Endothelial cell of umbilical vein (primary cell): ENCODE results near the gene AKAIN1. TPM values are rescaled to one million over a fixed set of nuclear protein-coding genes. Genes with fewer than 3 reads are reported as not detected.

Source experiments
- BruUV-seq: library from RNA; stranded (reverse); fragments of 400-500 nt; replicated peaks from 2 replicates; lab custom pipeline; 2021; lab: Mats Ljungman, UMichigan
- CTCF ChIA-PET: fragments of 300-600, 350-600 bp; sonication (Branson Sonifier 250); formaldehyde crosslinking; loops from one replicate; lab custom pipeline; 2021; ENCODE audit warnings: antibody characterized with exemption, inconsistent platforms; lab: Charles Lee
- POLR2A ChIA-PET: fragments of 300-600, 350-600 bp; sonication (Branson Sonifier 250); formaldehyde crosslinking; loops from one replicate; lab custom pipeline; 2021; ENCODE audit warnings: antibody characterized with exemption, inconsistent platforms; lab: Charles Lee
- DNase-seq: peaks from one replicate; pipeline ENCODE4 v3.0.0-alpha.2; 2011; ENCODE audit warnings: low read depth, low spot score
- FAIRE-seq: peaks from 2 replicates; lab custom pipeline; 2011; peaks lifted over from hg19 to GRCh38; lab: Jason Lieb, UNC
- H2AFZ ChIP-seq: 2 replicates; pipeline ENCODE4 v1.6.0; 2012; ENCODE audit warnings: low read depth, low read length, control low read depth, inconsistent platforms
- H3K27ac ChIP-seq: 2 replicates; pipeline ENCODE4 v1.5.1; 2011; ENCODE audit warnings: low read depth, mild to moderate bottlenecking, control low read depth, low read length, moderate library complexity; ENCODE audit not compliant: insufficient read depth
- H3K27me3 ChIP-seq, 2 experiments: 2 replicates each; pipeline versions ENCODE4 v1.6.0 to v1.6.1; 2011; ENCODE audit warnings: low read length in 2 of 2, mixed read lengths in 1 of 2; ENCODE audit not compliant: control insufficient read depth in 2 of 2, insufficient read depth in 2 of 2
- H3K36me3 ChIP-seq, 2 experiments: 2 replicates in 1 of 2; 3 replicates in 1 of 2; pipeline ENCODE4 v1.5.1; 2011; ENCODE audit warnings: low read length in 2 of 2, mild to moderate bottlenecking in 1 of 2, moderate library complexity in 1 of 2; ENCODE audit not compliant: control insufficient read depth in 2 of 2, insufficient read depth in 2 of 2; ENCODE audit errors: extremely low read depth in 1 of 2
- H3K4me1 ChIP-seq: 3 replicates; pipeline ENCODE4 v1.5.1; 2011; ENCODE audit warnings: mild to moderate bottlenecking, low read length; ENCODE audit not compliant: control insufficient read depth, insufficient read depth; ENCODE audit errors: extremely low read depth
- H3K4me2 ChIP-seq: 2 replicates; pipeline ENCODE4 v1.6.1; 2011; ENCODE audit warnings: low read length, control low read depth, mixed read lengths; ENCODE audit not compliant: insufficient read depth
- H3K4me3 ChIP-seq, 3 experiments: fragments of 200-600 bp in 1 of 3; sonication (generic), shearing (Covaris generic) in 1 of 3; replicated peaks in 1 of 3; 2 replicates each; pipeline ENCODE4 v1.5.1; 2011 to 2016; ENCODE audit warnings: control low read depth in 3 of 3, low read length in 3 of 3, mild to moderate bottlenecking in 2 of 3, inconsistent platforms in 1 of 3, low read depth in 1 of 3, moderate library complexity in 1 of 3; ENCODE audit not compliant: insufficient read depth in 1 of 3
- H3K79me2 ChIP-seq: 2 replicates; pipeline ENCODE4 v1.6.0; 2012; ENCODE audit warnings: low read length, inconsistent platforms; ENCODE audit not compliant: control insufficient read depth, insufficient read depth
- H3K9ac ChIP-seq: replicated peaks from 2 replicates; pipeline ENCODE3; 2011; ENCODE audit warnings: low read length, control low read depth; ENCODE audit not compliant: insufficient read depth; ENCODE audit errors: extremely low read depth
- H3K9me1 ChIP-seq: replicated peaks from 3 replicates; pipeline ENCODE4 v1.6.0; 2011; ENCODE audit warnings: mild to moderate bottlenecking, low read length; ENCODE audit not compliant: control insufficient read depth, insufficient read depth; ENCODE audit errors: extremely low read depth
- H3K9me3 ChIP-seq: replicated peaks from 2 replicates; pipeline ENCODE4 v1.5.1; 2012; ENCODE audit warnings: low read length, inconsistent platforms; ENCODE audit not compliant: control insufficient read depth, insufficient read depth
- H4K20me1 ChIP-seq: replicated peaks from 2 replicates; pipeline ENCODE3; 2011; ENCODE audit warnings: mild to moderate bottlenecking, low read length; ENCODE audit not compliant: control insufficient read depth, insufficient read depth; ENCODE audit errors: extremely low read depth
- CTCF ChIP-seq, 2 donors: IDR thresholded peaks; 1 replicate in 1 of 2; 2 replicates in 1 of 2; pipeline ENCODE4 v1.5.1; 2011; ENCODE audit warnings: low read length in 2 of 2, mild to moderate bottlenecking in 2 of 2, moderate library complexity in 2 of 2, control low read depth in 1 of 2, inconsistent platforms in 1 of 2, low read depth in 1 of 2; ENCODE audit not compliant: insufficient read depth in 1 of 2; ENCODE audit errors: extremely low read depth in 1 of 2
- EZH2 ChIP-seq: IDR thresholded peaks from 2 replicates; pipeline ENCODE4 v1.6.1; 2012; ENCODE audit warnings: borderline replicate concordance, low read depth, mild to moderate bottlenecking, moderate library complexity, low read length, inconsistent platforms; ENCODE audit not compliant: severe bottlenecking
- FOS ChIP-seq: IDR thresholded peaks from 2 replicates; pipeline ENCODE4 v1.6.1; 2011; ENCODE audit warnings: mild to moderate bottlenecking, low read length, moderate library complexity, borderline replicate concordance; ENCODE audit not compliant: insufficient read depth
- GATA2 ChIP-seq: IDR thresholded peaks from 2 replicates; pipeline ENCODE4 v1.7.0; 2011; ENCODE audit warnings: low read depth, mild to moderate bottlenecking, moderate library complexity, mixed read lengths, low read length; ENCODE audit not compliant: insufficient read length, insufficient read depth
- JUN ChIP-seq: IDR thresholded peaks from 2 replicates; pipeline ENCODE4 v1.6.1; 2011; ENCODE audit warnings: borderline replicate concordance, low read depth; ENCODE audit not compliant: insufficient read length, insufficient read depth
- MAX ChIP-seq: IDR thresholded peaks from 2 replicates; pipeline ENCODE4 v1.6.1; 2011; ENCODE audit not compliant: insufficient read depth, insufficient read length
- MYC ChIP-seq: IDR thresholded peaks from one replicate; pipeline ENCODE4 v1.6.1; 2011; ENCODE audit warnings: mild to moderate bottlenecking, low read depth, low read length
- POLR2A ChIP-seq: IDR thresholded peaks from 2 replicates; pipeline ENCODE4 v1.6.1; 2012; ENCODE audit warnings: low read depth, mild to moderate bottlenecking, control low read depth, low read length
- POLR2AphosphoS5 ChIP-seq: IDR thresholded peaks from 2 replicates; pipeline ENCODE4 v1.6.1; 2012; ENCODE audit warnings: low read depth, mild to moderate bottlenecking, control low read depth, low read length, moderate library complexity; ENCODE audit not compliant: insufficient read depth
- dilution Hi-C: fragments of 300-500 bp; cut with MboI; formaldehyde crosslinking; loops from one replicate; pipeline ENCODE4 v1.15.0; 2019; ENCODE audit warnings: low sequenced_read_pairs; ENCODE audit not compliant: extremely low pct_ligation_motif_present
- intact Hi-C: fragments of 100-400 bp; cut with micrococcal nuclease; formaldehyde crosslinking; loops from one replicate; pipeline ENCODE4 v1.10.0; 2022
- polyA plus RNA-seq, 4 experiments: library from polyadenylated mRNA; depleted of rRNA in 3 of 4; stranded (reverse) in 3 of 4; unstranded in 1 of 4; fragments of >200 nt; gene quantifications; 2 replicates each; pipeline versions ENCODE4 v1.2.1 to v1.2.3, GENCODE V29; 2011 to 2012; ENCODE audit warnings: missing spikeins in 1 of 4
- total RNA-seq: library from RNA; stranded (reverse); gene quantifications from 2 replicates; pipeline ENCODE4 v1.2.3, GENCODE V29; 2021

Gene AKAIN1
- total and polyA plus RNA-seq, 2 donors (not counting 3 experiments of a cell fraction or from before 2014, with no cell fraction given): not detected

DNA sequence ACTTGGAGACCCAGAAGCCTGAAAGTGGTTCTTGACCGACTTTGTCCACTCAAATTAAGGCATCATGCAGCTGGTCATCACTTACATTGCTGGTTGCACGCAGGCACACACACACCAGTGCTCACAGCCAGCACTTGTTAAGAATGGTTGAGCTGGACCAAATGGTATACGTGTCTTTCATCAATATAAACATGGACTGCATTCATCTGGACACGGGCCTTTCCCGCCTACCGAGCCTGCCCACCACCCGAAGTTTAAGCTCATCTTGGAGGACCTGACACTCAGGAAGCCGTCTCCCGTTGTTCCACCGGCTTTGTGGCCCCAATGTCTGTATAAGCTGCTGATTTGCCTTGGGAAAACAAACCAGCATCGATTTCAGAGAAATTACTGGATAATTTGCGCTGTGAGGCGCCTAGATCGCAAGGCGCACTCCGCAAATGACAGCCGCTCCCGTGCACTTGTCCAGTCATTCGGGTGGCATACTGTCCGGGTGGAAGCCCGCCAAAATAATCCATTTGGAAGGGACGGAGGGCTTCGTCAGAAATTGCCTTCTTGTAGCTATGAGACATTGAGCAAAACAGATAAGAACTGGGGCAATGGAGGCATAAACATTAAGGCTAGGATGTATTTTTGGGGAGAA is 40.1 kb upstream of the AKAIN1 start:
- H3K4me1 ChIP-seq: peaks cover 20% of the 10 kb centered on the region
- peak overlapping the region; percentile 73 for H3K27ac ChIP-seq
- peaks cover 9 to 17% of the 10 kb centered on the region in 2 experiments for H3K27me3 ChIP-seq
- POLR2A ChIA-PET: interaction anchor here (3.3 kb wide), 1 partner anchor 58 kb away, joined by 22 read pairs; the partner anchor contains the start of gene ZBTB14
- CTCF ChIA-PET: interaction anchor here (0.6 to 2.8 kb wide), 8 partner anchors 9 to 1285 kb away, joined by 3 to 25 read pairs (median 3); partner anchors contain the start of gene ZBTB14
- dilution Hi-C loops: no loop called here
- peak overlapping the region; percentile 68 for H3K9ac ChIP-seq
- H3K9me3 ChIP-seq: no peaks in the 10 kb centered on the region
- intact Hi-C loops: loop anchor here (5.0 kb wide), 1 partner anchor 395 kb away; no protein-coding TSS in a partner anchor
- H4K20me1 ChIP-seq: no peaks in the 10 kb centered on the region
- H3K4me3 ChIP-seq: peak overlapping the region; percentile 66 to 80 (median 72)
- TF ChIP-seq JUN: no peak
- TF ChIP-seq MYC: no peak
- no peak for TF ChIP-seq MAX
- TF ChIP-seq GATA2: no peak
- TF ChIP-seq CTCF (IDR thresholded peaks at IDR 0.05; ENCODE audit: extremely low read depth in 1 of 2, insufficient read depth in 1 of 2, low read depth in 1 of 2, low read length in 2 of 2): no peak
- no peak for TF ChIP-seq EZH2
- TF ChIP-seq POLR2AphosphoS5: no peak
- no peak for TF ChIP-seq FOS
- no peak for TF ChIP-seq POLR2A
- H3K9me1 ChIP-seq: no peaks in the 10 kb centered on the region
- peak overlapping the region; percentile 83 for H3K4me2 ChIP-seq
- H2AFZ ChIP-seq: peak overlapping the region; percentile 92
- TSS peak; percentile 82 for BruUV-seq
- peaks cover 8% of the 10 kb centered on the region for H3K79me2 ChIP-seq
- DNase-seq: no peak
- no peaks in the 10 kb centered on the region for H3K36me3 ChIP-seq
- no peak for FAIRE-seq
